Cardiac muscle cell (in vitro differentiated cells and primary cell): Measurements from ENCODE around the gene RIC3. TPM values are rescaled to one million over a fixed set of nuclear protein-coding genes. Genes with fewer than 3 reads are reported as not detected.

ENCODE experiments used
- DNase-seq, 2 donors: peaks; one replicate each; pipeline versions ENCODE4 v3.0.0 to v3.0.0-alpha.2; 2010 to 2017; ENCODE audit warnings: low read depth in 1 of 2, low spot score in 1 of 2
- H3K27ac ChIP-seq: fragments of 200-600 bp; sonication (generic); 2 replicates; pipeline ENCODE4 v1.5.1; 2016
- H3K27me3 ChIP-seq: fragments of 200-600 bp; sonication (generic); 2 replicates; pipeline ENCODE4 v1.6.0; 2016; ENCODE audit warnings: control low read depth
- H3K36me3 ChIP-seq: fragments of 200-600 bp; sonication (generic); 2 replicates; pipeline ENCODE4 v1.5.1; 2016; ENCODE audit warnings: control low read depth
- H3K4me1 ChIP-seq: fragments of 200-600 bp; sonication (generic); 2 replicates; pipeline ENCODE4 v1.8.1; 2017; ENCODE audit warnings: low read depth, mild to moderate bottlenecking, mixed run types
- H3K4me3 ChIP-seq: fragments of 200-600 bp; sonication (generic); 2 replicates; pipeline ENCODE4 v1.5.1; 2016; ENCODE audit warnings: mild to moderate bottlenecking
- H3K9me3 ChIP-seq: fragments of 200-600 bp; sonication (generic); 2 replicates; pipeline ENCODE4 v1.5.1; 2017; ENCODE audit warnings: low read depth, mild to moderate bottlenecking, control low read depth
- polyA plus RNA-seq: library from polyadenylated mRNA; unstranded; fragments of >200 nt; fragmentation: Nextera tagmentation; extraction: Ambion mirVana; gene quantifications from 2 replicates; pipeline ENCODE4 v1.2.1, GENCODE V29; 2016
- total RNA-seq: library from RNA; depleted of rRNA; stranded (reverse); fragments of >200 nt; gene quantifications from 2 replicates; pipeline ENCODE4 v1.2.3, GENCODE V29; 2016
- TF ChIP-seq, protein P1 (sequence below): IDR thresholded peaks from 2 replicates; pipeline ENCODE4 v1.5.1; 2012; ENCODE audit warnings: low read depth, mild to moderate bottlenecking, low read length

The RIC3 gene
- total and polyA plus RNA-seq, 2 experiments from 2014 or later = 14.3 to 22.1 TPM

DNA sequence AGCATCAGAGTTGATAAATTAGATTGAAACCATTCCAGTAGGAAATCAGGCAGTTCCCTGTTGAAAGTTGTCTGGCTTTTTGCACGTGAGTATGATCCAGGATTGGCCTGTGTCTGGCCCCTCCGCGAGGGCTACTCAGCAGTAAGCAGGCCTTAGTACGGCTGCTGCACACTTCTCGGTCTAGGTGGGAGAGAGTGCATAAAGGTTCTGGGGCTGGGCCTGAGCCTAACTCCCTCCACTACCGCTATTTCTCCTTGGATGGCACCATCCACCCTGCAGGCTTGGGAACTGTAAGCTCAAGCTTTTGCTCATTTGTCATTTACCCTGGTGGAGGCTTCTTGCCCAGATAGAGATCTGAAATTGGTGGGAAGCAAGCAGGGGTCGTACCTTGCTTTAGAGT, 65.9 kb downstream of the RIC3 start:
- Histone ChIP-seq H3K4me1 (peaks cover 5% of the 10 kb centered on the region), H3K27ac (no peak overlapping the region), H3K36me3 (peaks cover 11% of the 10 kb centered on the region), H3K9me3 (no peaks in the 10 kb centered on the region), H3K27me3 (no peaks in the 10 kb centered on the region), H3K4me3 (no peak overlapping the region)
- TF ChIP-seq, protein P1, sequence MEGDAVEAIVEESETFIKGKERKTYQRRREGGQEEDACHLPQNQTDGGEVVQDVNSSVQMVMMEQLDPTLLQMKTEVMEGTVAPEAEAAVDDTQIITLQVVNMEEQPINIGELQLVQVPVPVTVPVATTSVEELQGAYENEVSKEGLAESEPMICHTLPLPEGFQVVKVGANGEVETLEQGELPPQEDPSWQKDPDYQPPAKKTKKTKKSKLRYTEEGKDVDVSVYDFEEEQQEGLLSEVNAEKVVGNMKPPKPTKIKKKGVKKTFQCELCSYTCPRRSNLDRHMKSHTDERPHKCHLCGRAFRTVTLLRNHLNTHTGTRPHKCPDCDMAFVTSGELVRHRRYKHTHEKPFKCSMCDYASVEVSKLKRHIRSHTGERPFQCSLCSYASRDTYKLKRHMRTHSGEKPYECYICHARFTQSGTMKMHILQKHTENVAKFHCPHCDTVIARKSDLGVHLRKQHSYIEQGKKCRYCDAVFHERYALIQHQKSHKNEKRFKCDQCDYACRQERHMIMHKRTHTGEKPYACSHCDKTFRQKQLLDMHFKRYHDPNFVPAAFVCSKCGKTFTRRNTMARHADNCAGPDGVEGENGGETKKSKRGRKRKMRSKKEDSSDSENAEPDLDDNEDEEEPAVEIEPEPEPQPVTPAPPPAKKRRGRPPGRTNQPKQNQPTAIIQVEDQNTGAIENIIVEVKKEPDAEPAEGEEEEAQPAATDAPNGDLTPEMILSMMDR = no peak
- DNase-seq = no peak

DNA sequence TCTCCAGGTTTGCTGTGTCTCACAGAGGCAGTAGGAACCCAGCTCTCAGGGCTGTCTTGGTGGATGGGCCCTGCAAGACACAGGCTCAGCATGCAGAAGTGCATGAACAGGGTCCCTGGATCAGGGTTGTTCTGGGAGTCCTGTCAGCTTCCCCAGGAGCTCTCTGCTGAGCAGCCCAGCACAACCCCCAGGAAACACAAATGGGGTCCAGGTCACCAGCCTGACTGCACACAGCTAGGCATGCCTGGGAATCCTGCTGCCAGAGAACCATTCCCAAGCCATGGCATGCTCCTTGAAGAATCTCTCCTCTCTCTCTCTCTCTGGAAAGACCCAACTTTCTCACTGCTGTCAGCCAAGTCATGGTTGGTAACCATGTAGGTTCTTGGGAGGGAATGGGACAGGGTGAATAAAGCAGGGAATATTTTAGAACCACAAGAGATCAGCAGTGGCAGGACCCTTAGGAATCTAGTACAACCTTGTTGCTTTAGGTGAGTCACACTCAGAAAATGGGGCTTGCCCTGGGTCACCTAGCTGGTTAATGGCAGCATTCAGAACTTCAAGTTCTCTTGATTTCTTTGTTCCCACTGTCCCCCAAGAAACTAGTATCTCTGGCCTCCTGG, 66.4 kb downstream of the RIC3 start:
- no peaks in the 10 kb centered on the region for H3K27me3 ChIP-seq
- DNase-seq = no peak
- no peak overlapping the region for H3K4me3 ChIP-seq
- no peaks in the 10 kb centered on the region for H3K9me3 ChIP-seq
- peaks cover 11% of the 10 kb centered on the region for H3K36me3 ChIP-seq
- no peak overlapping the region for H3K27ac ChIP-seq
- TF ChIP-seq, protein P1 = no peak
- peaks cover 5% of the 10 kb centered on the region for H3K4me1 ChIP-seq

DNA sequence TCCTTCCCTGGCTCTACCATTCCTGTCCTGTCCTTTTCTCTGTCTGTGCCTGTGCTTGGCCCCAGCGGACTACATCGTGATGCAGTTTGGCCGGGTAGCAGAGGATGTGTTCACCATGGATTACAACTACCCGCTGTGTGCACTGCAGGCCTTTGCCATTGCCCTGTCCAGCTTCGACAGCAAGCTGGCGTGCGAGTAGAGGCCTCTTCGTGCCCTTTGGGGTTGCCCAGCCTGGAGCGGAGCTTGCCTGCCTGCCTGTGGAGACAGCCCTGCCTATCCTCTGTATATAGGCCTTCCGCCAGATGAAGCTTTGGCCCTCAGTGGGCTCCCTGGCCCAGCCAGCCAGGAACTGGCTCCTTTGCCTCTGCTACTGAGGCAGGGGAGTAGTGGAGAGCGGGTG, 67.4 kb downstream of the RIC3 start:
- no peak for DNase-seq
- Histone ChIP-seq H3K27me3 (no peaks in the 10 kb centered on the region), H3K27ac (no peak overlapping the region), H3K36me3 (peaks cover 11% of the 10 kb centered on the region), H3K9me3 (no peaks in the 10 kb centered on the region), H3K4me3 (no peak overlapping the region), H3K4me1 (peaks cover 5% of the 10 kb centered on the region)
- TF ChIP-seq, protein P1 = no peak

DNA sequence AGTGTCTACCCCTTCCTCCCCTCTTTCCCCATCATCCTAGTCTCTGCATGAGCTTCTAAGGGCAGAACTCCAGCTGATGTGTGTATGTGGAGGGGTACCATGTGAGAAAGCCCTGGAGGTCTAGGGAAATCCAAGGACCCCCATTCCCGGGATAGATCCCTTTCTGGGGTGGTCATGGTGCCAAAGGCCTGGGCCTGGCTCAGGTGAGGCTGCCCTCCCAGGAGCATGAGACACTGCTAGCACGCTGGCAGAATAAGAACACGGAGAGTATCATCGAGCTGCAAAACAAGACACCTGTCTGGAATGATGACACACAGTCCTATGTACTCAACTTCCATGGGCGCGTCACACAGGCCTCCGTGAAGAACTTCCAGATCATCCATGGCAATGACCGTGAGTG, 68.2 kb downstream of the RIC3 start:
- no peak for DNase-seq
- TF ChIP-seq, protein P1 = no peak

DNA sequence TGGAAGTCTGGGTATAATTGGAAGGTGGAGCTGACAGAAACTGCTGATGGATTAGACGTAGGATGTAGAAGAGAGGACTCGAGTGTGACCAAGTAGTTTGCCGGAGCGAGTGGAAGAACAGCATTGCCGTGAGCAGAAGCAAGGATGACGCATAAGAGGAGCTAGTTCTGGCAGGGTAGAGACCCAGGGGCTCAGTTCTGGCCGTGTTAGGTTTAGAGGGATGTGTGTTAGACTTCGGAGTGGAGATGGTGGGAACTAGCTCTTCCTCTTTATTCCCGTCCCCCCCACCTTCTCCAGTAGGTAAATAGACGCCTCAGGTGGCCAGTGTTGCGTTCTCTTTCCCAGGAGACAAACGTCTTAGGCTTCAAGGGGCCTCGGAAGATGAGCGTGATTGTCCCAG, 68.7 kb downstream of the RIC3 start:
- Histone ChIP-seq H3K9me3 (no peaks in the 10 kb centered on the region), H3K36me3 (peaks cover 11% of the 10 kb centered on the region), H3K27ac (no peak overlapping the region), H3K4me1 (no peaks in the 10 kb centered on the region), H3K4me3 (no peak overlapping the region), H3K27me3 (no peaks in the 10 kb centered on the region)
- no peak for DNase-seq
- TF ChIP-seq, protein P1 = no peak

More for the DNA sequence above, 68.2 kb downstream of the RIC3 start:
- Histone ChIP-seq H3K4me1 (no peaks in the 10 kb centered on the region), H3K4me3 (no peak overlapping the region), H3K36me3 (peaks cover 11% of the 10 kb centered on the region), H3K27ac (no peak overlapping the region), H3K9me3 (no peaks in the 10 kb centered on the region), H3K27me3 (no peaks in the 10 kb centered on the region)
